DLD1 (cell line): ENCODE measurements around the gene IL2RA.
"Not testable (repeated sequence)": the region's sequence is repeated elsewhere in the genome, so short reads cannot be mapped to it uniquely, and the experiment has no call there.

Experiments used
- in situ Hi-C: cut with HindIII; loops from 2 replicates; pipeline ENCODE4 v1.10.0; 2017; ENCODE audit warnings: low sequenced_read_pairs

Gene IL2RA

DNA sequence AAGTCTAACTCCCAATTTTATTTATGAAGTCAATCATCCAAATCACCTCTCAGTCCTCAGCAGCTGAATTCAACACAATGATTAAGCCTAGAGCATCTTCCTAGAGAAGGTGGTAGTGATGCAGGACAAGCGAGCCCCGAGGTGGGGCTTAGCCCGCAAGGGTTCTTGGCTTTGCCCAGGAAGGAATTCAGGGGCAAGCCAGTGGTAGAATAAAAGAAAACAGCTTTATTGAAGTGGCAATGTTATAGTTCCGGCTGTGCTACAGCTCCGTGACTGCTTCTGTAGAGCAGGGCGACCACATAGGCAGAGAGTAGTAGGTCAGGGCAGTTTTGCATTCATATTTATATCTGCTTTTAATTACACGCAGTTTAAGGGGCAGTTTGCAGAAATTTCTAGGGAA lies 18.1 kb downstream of the IL2RA start:
- in situ Hi-C loops: no loop called here

DNA sequence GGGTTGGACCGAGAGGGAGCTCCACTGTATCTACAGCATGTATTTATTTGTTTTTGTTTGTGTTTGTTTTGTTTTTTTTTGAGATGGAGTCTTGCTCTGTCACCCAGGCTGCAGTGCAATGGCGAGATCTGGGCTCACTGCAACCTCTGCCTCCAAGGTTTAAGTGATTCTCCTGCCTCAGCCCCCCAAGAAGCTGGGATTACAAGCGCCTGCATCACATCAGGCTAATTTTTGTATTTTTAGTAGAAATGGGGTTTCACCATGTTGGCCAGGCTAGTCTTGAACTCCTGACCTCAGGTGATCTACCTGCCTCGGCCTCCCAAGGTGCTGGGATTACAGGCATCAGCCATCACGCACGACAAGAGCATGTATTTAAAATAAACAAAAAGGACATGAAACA lies 18.8 kb downstream of the IL2RA start:
- in situ Hi-C loops: not testable (repeated sequence)

- in situ Hi-C loops: no loop called here
Measured at GRCh38 chr10:6040205-6040604, 22.0 kb downstream of the IL2RA start.

- in situ Hi-C loops: no loop called here
Measured at GRCh38 chr10:6039711-6040110, 22.5 kb downstream of the IL2RA start.

DNA sequence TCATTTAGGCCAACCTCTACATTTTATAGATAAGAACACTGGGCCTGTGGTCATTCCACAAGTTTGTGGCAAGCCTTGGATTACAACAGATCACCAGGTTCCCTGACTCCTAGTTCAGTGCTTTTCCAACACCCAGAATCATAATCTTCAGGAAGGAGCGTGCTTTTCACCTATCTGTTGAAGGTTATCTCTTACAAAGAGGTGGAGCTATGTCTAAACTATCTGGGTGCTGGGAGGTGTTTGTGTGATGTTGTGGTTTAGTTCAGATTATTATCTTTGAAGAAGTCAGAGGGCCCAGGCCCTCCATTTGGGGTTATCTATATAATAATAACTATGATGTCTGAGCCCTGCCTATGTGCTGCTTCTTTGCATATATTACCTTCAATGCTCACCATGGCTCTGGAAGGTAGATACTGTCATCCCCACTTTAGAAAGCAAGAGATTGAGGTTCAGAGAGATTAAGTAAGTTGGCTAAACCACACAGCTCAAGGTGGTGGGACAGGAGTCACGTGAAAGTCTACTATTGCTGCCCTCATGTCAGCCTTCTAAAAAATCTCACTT lies 24.0 kb downstream of the IL2RA start:
- in situ Hi-C loops: no loop called here

GRCh38 chr10:6037422-6037821 lies 24.7 kb downstream of the IL2RA start:
- in situ Hi-C loops: no loop called here

DNA sequence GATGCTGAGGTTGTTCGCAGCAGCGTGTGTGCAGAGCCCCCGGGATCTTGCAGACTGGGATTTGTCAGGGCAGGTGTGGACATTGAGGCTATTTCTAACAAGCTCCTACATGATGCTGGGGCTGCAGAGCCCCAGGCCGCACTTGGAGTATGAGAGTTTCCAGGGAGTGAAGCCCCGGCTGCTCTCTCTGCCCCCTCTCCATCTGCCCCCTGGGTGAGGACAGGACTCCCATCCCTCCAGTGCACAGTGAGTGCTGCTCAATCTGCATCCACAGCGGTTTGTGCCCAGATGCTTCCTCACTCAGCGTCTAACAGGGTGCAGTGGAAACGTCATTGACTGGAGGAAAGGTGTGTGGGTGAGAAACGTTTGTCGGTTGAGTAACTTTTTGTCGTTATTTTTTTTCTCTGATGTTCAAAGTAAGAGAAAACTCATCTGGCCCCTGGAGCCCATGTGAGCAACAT lies 25.3 kb downstream of the IL2RA start:
- in situ Hi-C loops: no loop called here

DNA sequence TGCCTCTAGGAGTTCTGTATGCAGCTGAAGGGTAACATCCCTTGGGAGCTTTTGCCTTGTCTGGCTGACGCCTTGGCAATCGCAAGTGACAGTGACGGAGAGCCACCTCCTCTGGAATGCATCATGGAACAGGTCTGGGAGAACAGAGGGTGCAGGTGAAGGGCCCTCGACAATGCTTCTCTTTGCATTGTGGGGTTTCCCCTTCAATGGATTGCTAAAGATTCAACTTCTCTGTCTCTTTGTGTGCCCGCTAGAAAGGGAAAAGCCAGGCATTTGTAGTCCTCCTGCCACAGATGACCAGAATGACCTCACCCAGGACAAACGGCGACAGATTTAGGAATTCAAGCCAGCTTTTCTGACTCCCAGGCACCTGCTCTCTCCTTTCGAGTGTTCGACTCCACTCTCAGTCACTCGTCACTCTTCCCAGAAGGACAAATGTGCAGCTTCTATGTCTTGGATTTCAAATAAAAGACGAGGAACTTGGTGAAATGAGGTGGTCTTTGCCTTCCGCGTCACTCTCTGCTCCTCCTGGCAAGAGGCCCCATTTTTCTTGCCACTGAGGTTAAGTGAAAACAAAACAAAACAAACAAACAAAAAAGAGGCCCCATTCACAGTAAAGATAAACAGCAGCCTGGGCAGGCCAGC lies 26.1 kb downstream of the IL2RA start:
- in situ Hi-C loops: no loop called here

DNA sequence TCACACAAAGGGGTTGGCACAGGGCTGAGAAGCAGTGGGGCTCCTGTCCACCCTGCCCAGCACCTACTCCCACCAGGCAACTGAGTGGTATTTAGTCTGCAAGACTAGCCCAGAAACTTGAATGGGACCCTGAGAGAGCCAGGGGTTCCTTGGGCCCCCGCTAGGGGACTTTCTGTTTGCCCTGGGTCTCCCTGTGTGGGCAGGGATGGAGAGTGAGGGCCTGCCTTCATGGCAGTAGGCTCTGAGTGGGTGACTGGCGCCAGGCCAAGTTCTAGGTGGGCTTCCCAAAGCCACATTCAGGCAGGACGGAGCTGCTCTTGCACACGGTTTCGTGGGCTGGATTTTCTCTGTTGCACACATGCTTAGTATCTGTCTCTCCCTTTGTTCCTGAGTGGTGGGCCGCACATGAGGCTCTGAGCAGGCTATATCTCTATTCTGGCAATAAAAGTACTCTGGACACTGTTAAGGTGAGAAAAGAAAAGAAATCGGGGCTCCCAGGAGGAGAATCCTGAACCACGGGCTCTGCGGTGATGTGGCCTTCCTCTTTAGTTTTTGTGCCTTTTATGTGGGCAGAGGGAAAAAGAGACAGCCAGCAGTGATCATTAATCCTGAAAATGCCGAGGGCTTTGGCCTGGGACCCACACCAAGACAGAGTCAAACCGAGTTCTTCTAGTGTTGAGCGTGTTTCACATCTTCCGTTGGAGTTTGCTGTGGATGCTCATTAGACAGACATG lies 26.9 kb downstream of the IL2RA start:
- in situ Hi-C loops: no loop called here

DNA sequence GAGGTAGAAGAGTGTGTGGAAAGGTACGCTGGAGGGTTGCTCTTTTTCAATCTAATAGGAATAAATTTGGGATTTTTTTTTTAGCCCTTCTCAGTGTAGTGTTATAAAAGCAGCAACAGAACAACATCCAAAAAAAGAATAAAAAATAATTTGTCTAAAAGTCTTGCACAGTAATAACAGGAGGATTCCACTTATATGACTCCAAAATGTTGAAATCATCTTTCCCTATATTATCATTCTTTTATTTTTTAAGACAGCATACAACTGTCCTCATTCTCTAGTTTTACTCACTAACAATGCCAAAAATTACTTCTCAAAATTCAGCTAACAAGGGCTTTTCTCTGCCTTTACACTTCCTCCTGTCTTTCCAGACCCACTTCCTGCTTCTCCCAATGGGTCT lies 27.8 kb downstream of the IL2RA start:
- in situ Hi-C loops: no loop called here

DNA sequence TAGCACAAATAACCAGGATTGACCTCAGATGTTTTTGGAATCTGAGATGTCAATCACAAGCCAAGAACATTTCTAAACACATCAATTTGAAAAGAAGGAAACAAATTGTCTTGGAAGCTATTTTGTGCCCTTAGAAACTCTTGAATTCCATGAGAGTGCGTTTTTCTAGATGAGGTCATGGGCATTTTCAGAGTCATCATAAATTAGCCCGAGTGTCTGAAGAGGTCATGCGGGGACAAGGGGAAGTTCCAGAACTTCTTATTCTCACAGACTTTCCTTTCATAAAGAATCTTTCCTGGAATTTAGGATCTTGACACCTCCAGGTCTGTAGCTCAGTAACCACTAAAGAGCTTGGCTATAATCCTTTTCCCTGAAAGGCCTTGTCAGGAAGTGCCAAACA lies 28.2 kb downstream of the IL2RA start:
- in situ Hi-C loops: no loop called here

DNA sequence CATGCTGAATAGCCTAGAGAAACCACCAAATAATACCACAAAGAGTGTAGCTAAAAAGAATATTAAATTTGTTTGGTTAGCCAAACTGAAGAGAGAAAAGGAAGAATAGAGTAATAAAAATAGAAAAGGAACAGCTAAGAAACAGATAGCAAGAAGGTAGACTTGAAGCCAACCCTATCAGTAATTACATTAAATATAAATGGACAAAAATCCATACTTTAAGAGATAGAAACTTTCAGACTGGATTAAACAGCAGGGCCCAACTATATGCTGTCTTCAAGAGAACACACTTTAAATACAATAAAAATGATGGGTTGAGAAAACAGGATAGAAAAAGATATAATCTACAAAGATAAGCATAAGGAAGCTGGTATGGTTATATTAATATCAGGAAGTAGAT lies 31.2 kb downstream of the IL2RA start:
- in situ Hi-C loops: no loop called here

DNA sequence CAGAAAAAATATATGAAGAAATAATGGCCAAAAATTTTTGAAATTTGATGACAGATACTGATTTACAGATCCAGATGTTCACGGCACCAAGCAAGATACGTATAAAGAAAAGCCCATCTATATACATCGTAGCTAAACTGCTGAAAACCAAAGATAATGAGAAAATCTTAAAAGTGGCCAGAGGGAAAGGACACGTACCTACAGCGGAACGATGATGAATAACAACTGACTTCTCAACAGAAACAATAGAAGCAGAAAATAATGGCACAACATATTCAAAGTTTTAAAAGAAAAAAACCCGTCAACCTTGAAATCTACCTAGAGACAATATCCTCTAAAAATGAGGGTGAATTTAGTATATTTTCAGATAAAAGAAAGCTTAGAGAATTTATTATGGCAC lies 31.9 kb downstream of the IL2RA start:
- in situ Hi-C loops: no loop called here

DNA sequence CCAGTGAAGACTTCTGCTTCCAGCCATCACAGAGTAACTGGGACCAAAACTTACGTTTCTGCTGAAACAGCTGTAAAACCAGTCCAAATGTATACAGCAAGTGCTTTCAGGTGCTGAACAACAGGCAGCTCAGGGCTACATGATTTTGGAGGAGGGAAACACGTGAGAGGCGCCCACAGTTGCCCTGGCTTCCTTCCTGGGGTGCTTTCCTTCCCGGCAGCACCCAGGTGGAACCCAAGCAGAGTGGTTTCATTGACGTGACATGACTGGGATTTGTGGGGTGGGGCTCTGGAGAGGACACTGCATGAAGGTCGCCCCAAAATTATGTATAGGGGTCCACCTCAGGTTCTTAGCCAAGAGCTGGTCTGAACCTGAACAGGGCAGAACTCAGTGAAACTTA lies 34.2 kb downstream of the IL2RA start:
- in situ Hi-C loops: no loop called here

- in situ Hi-C loops: no loop called here
Measured at GRCh38 chr10:6025683-6026255, 36.4 kb downstream of the IL2RA start.

- in situ Hi-C loops: no loop called here
Measured at GRCh38 chr10:6024334-6024682, 37.9 kb downstream of the IL2RA start.

DNA sequence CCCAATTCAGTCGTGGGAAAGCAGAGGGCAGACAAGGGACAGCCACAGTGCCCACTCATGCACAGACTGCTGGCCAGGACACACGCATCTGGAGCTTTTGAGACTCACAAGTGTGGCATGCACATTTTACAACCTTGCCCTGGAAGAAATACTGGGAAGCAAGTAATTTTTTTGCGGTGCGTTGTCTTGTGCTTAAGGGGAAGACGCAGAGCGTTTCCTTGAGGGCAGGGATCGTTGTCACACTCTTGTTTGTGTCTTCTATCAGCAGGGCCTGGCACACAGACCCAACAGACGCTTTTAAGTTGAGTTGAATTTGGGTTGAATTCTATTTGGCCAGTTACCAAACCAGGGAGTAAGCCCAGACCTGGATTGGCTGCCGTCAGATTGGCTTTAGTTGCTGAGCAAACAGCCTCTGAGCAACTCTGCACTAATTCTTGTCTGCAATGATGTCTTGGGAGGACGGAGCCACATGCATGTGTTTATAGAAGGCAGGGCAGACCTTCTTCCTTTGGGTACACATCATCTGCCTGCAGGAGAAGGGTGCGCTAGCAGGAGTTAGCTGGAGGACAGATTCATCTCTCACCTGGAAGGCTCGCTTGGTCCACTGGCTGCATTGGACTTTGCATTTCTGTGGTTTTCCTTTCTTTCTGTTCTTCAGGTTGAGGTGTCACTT lies 38.4 kb downstream of the IL2RA start:
- in situ Hi-C loops: no loop called here

DNA sequence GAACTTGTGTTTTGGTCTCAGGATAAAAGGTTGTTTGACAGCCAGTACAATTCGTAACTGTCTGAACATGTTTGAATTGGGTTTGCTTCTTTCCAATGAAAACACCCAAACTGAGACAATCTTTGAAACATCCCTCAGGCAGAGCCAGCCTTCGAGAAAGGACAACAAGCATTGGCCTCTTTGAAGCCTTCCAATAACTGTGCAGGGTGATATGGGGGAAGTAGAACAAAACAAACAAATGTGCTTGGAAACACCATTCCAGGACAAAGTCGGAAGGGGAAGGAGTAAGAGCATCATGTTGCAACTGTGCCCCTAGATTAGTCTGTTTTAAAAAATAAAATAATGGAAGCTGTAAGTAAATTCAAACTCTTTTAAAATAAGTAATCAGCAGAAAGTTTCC lies 39.5 kb downstream of the IL2RA start:
- in situ Hi-C loops: no loop called here

- in situ Hi-C loops: no loop called here
Measured at GRCh38 chr10:6020826-6021225, 41.3 kb downstream of the IL2RA start.

GRCh38 chr10:6019796-6020195 lies 42.4 kb downstream of the IL2RA start:
- in situ Hi-C loops: no loop called here

DNA sequence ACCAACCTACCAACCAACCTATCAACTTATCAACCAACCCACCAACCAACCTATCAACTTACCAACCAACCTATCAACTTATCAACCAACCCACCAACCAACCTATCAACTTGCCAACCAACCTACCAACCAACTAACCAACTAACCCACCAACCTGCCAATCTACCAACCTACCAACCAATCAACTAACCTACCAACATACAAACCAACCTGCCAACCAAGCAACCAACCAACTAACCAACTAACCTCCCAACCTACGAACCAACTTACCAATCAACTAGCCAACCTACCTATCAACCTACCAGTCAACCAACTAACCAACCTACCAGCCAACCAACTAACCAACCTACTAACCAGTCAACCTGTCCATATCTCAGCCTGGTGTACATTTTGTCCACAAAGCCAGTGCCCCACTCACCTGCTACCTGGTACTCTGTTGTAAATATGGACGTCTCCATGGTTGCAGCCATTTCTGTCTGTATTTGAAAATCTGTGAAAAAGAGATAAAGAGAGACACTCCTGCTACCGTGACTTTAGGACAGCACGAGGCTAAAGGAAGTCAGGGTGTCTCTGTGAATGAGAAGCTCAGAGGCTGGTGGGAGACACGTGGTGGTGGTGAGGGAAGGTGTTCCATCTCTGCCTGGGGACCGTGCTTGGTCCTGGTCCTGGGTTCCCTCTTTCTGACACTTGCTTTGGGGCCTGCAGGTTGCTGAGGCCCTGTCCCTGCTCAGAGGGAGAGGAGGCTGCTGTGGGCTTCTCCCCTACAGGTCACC lies 43.0 kb downstream of the IL2RA start:
- in situ Hi-C loops: no loop called here
